HG02623 (cell line): ENCODE measurements around the gene TACC2.

Experiments
- ATAC-seq: cut with Tn5 transposase; IDR thresholded peaks from one replicate; pipeline ENCODE4 v1.9.1; 2021; ENCODE audit warnings: moderate library complexity; ENCODE audit not compliant: unreplicated experiment

TACC2 gene

DNA sequence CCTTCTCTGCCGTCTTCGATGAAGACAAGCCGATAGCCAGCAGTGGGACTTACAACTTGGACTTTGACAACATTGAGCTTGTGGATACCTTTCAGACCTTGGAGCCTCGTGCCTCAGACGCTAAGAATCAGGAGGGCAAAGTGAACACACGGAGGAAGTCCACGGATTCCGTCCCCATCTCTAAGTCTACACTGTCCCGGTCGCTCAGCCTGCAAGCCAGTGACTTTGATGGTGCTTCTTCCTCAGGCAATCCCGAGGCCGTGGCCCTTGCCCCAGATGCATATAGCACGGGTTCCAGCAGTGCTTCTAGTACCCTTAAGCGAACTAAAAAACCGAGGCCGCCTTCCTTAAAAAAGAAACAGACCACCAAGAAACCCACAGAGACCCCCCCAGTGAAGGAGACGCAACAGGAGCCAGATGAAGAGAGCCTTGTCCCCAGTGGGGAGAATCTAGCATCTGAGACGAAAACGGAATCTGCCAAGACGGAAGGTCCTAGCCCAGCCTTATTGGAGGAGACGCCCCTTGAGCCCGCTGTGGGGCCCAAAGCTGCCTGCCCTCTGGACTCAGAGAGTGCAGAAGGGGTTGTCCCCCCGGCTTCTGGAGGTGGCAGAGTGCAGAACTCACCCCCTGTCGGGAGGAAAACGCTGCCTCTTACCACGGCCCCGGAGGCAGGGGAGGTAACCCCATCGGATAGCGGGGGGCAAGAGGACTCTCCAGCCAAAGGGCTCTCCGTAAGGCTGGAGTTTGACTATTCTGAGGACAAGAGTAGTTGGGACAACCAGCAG, 221.7 kb downstream of the TACC2 start:
- no peak for ATAC-seq

DNA sequence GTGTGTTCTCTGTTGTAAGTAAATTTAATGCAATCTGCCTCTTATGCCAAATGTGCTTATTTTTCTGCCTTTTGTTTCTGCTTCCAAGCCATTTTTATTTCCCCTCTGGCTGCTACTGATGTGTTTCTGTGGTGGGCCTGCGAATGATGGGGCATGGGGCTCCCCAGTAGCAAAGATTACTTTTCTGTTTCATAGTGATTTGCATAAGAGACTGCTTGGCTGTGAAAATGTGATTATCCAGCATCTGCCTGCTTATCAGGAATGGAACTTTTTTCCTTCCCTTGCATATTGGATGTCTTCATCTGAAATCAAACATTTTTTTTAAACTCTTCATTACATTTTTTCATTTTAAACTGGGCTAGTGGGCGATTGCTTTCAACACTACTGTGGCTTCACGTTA, 224.4 kb downstream of the TACC2 start:
- ATAC-seq, result no peak

DNA sequence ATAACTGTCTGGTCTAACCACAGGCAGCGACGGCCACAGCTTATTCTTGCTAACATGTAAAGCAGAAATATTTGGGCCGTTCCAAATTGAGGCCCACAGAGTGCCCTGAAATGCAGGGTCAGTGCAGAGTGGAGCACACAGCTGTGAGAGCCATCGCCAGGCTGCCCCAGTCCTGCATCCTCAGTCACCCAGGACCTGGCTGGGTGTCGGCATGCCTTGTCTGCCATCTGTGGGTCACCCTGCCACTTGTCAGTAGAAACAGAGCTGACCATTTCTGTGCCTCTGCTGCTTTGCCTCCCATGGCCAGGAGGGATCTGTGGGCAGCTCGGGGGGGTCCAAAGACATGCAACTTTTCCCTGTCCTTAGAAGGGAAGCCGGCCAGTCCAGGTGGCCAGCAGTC, 224.8 kb downstream of the TACC2 start:
- no peak for ATAC-seq

DNA sequence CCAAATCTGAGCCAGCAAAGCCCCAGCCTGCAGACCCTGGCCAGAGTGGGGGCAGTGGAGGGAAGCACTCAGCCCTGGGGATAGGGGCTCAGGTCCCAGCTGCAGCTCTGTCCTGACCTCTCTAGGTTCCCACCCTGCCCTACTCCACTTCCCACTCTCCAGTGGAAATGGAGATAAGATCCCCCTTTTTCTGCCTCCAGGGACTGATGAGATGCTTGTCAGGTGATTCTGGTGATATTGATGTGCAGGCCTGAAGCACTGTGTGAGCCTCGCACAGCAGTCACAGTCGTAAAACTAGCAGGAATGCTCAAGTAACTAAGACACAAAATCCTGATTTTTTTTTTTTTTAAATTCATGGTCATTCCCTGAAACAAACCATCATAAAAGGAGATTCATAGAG, 227.1 kb downstream of the TACC2 start:
- ATAC-seq, result no peak

DNA sequence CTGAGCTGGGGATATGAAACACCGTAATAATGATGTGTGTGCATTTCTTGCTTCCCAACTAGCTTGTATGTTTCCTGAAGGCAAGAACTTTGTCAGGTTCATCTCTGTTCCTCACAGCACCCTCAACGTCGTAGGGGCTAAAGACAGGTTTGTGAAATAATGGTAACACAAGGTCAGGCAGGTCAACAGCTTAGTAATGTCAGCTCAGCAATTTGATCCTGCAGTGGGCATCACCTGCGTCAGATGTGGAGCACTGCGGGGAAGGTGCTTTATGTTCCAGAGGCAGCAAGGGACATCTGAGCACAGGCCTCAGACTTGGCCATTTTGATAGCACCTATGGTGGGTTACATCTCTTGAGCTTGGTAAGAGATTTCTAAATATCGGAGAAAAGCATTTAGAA, 230.4 kb downstream of the TACC2 start:
- ATAC-seq, result no peak

DNA sequence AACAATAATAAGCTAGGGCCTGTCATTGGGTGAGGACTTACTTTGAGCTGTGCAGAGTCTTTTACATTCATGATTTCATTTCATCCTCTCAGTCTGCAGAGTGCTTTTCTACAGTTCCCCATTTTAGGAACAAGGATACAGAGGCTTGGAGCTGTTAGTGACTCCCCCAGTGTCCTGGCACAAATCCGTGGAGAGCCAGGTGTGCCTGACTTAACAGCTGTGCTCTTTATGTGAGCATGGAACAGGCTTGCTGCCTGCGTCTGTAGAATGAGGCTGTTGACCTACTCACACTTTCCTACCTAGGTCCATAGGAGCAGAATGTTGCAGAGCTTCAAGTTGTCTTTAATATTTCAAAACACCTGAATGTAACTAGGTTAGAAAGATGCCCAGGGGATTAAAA, 231.8 kb downstream of the TACC2 start:
- ATAC-seq, result no peak

DNA sequence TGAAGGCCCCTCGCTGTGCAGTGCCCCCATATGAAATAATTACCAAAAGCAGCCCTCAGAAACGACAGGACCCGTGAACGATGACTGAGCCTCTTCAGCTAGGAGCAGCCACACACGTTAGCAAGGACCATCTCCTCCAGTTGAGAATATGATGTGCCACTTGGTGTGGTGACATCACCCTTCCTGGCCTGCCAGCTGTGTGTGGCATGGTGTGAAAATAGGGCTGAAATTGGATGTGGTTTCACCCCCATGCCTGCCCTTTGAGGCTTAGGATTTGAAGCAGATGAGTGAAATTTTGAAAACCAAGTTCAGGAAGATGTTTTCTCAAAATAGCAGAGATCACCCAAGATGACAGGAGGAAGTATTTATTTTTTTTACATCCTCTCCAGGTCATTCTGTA, 233.0 kb downstream of the TACC2 start:
- no peak for ATAC-seq

DNA sequence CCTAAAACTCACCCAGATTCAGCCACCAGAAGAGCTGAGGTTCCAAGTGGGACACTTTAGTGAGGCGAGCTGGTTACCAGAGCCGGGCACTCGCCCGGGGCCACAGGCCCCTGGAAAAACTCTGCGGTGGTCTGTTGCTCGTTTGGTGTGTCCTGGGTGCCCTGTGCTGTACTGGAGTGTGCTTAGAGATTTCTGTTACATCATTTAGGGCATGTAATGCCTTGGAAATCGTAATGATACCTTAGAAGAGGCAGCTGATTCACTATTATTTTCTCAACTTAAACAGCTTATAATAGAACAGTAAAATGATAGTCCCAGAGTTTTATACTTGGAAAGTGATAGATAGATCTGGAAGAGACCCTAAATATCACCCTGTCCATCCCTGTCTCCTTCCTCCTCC, 233.7 kb downstream of the TACC2 start:
- ATAC-seq, result no peak

DNA sequence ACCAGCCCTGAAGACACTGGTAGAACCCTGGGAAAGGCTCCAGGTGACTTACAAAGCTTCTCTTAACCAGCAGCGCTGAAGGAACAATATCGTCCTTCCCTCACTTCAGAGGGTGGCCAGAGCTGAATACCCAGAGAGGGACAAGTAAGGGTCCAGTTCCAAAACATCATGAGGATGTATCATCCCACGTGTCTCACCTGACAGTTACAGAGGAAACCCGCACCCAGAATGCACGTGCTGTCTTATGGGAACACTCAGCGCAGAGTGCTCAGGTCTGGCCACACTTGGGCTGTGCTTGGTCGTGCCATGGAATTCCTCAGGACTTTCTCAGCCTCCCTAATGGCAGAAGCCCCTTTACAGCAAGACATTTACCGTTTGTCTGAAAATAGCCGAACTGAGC, 235.2 kb downstream of the TACC2 start:
- ATAC-seq, result no peak

DNA sequence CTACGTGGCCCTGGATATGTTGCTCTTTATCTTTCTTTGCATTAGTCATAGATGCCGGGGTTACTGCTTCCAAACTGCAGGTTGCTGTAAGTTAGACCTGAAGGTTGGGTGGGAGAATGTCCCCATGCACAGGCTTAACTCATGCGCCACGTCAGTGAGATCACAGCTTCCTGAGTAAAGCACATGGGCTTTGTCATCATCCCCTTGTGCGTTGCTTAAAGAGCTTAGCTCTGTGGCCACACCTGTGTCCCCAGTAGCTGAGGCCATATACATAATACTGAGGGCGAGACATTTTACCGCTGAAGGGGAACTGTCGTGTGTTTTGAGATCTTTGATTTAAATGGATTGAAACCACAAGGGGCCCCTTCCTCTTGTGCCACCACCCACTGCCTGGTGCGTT, 236.4 kb downstream of the TACC2 start:
- no peak for ATAC-seq

DNA sequence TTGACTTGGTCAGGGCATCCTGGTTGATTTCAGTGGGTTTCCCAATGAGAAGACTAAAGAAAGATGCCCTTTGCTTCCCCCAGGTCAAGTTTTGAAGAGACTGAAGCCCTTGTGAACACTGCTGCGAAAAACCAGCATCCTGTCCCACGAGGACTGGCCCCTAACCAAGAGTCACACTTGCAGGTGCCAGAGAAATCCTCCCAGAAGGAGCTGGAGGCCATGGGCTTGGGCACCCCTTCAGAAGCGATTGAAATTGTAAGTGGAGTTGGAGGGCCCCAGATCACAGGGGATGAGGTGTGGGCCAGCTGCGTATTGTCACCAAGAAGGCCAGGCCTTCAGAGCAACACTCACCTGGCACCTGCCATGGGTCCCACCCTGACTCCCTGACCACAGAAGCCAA, 238.8 kb downstream of the TACC2 start:
- ATAC-seq, result no peak

DNA sequence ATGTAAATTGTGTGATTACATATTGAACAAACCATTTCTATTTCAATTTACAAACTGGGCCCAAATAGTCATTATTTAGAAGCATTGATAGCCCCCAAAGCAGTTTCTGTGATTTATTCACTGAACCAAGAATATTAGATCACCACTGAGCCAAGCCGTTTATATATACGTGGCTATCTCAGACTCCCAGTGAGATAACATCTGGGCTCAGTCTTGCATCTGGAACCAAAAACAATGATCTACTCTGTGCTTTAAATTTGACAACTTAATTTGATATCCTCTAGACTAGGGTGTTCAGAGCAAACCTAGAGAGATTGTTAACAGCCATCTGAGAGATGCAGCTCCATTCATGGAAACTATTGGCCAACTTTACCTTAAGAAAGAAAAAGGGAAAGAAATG, 240.7 kb downstream of the TACC2 start:
- ATAC-seq, result no peak

DNA sequence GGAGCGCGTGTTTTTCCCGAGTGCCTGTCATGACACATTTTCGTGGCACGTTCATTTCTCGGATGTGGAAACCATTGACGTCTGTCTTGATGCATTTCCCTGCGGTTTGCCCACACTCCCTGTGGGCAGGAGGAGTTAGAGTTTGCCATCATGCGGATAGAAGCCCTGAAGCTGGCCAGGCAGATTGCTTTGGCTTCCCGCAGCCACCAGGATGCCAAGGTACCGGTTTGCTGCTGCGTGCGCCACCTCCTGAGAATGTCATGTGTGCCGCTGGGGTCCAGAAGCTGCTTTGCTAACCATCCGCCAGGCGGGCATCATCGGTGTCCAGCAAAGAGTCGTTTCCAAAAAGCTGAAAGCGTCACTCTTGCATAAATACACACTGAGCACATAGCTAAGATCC, 241.3 kb downstream of the TACC2 start:
- ATAC-seq, result no peak

DNA sequence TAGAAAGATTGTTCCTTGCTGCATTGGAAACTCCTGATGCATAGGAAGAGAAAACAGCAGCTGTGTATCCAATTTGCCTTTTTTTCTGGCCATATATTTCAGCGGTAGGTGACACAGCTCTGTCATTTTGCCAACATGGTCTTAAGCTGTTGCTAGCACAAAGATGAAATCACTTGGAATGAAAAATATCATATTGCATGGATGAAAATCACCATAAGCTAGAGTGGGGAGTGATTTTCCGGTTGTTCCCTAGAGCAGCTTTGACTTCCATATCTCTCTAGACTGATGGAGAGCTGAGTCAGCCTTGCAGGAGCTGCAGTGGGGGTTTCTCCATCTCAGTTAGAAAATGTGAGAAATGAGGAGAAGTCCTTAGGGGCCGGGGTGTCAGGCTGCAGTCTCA, 243.8 kb downstream of the TACC2 start:
- ATAC-seq, result no peak

DNA sequence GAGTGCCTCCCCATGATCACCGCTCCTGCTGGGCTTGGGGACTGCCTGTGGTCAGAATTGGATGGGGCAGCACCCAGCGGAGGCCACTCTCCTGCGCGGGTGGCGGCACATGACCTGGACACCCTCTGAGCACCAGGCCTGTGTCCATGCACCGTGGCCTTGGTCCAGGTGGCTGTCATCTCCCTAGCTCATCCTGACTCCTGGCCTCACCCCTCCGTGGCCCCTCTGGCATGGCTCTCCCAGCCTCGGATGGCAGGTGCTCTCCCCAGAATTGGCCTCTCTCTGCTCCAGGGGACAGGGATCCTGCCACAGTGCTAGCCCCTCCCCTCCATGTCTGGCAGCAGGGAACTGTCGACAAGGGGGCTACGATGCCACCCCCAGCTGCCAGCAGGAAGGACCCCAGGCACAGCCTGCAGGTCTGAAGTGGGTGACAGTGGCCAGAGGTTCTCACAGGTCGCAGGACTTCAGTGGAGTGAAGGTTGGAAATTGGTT, 244.9 kb downstream of the TACC2 start:
- ATAC-seq, result no peak

DNA sequence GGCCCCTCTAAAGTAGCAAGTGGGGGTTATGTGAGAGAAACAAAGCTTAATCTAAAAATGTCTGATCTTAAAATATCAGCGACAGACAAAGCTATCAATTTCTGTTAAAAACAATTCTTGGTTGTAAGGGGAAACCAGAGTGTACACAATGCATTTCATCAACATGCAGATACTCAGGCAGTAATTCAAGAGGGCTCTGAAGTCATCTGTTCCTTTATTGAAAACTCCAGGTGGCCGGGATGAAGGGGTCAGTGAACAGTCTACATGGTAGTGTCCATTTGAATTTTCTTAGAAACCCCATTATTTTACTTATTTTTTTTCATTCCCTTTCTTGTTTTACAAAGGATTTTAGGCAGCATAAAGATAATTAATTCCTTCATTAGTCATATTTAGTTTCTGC, 245.5 kb downstream of the TACC2 start:
- ATAC-seq, result no peak

DNA sequence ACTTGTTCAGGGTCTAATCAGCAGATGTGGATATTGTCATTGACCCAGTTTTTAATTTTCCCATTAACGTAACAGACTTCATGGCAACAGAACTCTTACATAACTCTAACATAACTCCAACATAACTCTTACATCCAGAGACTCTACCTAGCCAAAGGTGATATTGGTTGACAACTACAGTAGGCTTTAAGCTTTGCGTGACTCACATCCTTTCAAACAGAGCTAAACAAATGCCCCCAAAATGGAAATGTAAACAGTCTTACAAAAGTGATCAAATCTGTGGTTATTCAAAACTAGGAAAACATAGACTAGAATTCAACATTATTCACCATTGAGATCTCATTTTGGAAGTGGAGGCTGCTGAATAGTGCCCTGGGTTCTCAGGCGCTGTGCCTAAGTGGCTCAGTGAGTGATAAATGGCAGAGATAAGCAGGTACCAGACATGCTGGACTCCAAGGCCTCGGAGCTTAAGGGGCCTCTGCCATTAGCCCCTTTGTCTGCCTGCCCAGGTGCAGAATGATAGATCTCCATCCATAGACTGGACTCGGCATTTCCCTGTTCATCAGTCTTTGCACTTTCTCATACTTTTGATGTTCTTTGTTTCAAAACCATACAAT, 247.8 kb downstream of the TACC2 start:
- no peak for ATAC-seq

DNA sequence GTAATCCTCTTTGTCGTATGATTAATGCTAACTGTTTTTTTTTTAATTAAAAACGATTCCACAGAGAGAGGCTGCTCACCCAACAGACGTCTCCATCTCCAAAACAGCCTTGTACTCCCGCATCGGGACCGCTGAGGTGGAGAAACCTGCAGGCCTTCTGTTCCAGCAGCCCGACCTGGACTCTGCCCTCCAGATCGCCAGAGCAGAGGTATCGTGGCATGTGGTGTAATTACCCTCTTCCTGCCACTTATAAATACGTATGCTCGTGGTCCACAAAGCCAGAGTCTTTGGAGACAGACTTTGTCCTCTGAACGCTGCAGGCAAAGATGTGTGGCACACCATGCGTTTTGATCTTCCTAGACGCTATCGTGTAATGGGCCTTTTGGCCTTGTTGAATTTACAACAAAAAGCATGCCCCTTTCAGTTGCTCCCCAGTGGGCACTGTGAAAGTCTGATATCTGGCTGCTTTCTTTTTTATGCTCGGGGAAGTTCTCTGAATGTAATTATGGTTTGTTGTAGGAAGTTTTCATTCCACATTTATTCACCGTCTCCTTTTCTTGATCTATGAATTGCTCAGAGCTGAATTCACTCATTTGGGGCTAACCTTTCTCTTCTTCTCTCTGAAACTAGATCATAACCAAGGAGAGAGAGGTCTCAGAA, 248.5 kb downstream of the TACC2 start:
- no peak for ATAC-seq

DNA sequence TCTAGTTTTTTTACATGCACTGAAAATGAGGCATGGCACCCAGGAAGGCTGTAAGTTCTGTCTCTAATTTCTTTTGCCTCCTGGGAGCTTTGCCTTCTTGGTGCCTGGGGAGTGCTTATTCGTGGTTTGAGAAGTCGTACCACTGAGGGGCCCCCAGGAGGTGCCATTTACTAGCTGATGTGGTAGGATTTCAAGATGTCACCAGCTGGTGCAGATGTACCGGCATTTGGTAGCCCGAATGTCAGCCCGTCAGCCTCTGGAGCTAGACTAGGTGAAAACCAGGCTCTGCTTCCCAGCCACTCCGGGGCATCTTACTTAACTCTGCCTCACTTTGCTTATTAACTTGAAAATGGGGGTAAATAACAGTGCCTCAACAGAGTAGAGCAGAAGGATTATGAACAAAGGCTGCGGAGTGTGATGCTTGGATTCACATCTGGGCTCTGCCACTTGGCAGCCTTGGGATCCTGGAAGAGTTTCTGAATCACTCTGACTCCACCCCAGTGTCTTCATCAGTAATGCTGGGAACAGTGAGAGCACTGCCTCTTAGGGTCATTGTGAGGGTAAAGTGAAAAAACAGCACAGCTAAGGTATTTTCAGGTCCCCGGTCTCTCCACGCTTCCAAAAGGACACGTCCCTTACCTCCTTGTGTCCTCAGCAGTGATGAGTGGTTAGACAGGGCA, 250.8 kb downstream of the TACC2 start:
- no peak for ATAC-seq

DNA sequence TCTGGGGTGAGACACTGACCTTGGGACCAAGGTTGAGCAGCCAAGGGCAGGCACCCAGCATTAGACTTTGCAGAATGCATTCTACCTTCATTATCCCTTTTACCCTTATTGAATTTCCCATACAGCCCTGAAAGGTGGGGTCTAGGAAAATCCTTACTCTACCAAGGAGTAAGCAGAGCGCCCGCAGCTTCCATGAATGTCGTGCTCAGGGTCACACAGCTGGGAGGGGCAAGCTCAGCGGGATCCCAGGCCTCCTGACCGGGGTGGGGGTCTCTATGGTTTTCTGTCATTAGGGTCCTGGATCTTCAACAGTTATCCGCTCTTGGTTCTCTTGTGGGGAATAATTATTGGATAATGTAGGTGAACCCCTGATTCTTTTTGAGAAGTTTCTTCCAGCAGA, 251.4 kb downstream of the TACC2 start:
- no peak for ATAC-seq

DNA sequence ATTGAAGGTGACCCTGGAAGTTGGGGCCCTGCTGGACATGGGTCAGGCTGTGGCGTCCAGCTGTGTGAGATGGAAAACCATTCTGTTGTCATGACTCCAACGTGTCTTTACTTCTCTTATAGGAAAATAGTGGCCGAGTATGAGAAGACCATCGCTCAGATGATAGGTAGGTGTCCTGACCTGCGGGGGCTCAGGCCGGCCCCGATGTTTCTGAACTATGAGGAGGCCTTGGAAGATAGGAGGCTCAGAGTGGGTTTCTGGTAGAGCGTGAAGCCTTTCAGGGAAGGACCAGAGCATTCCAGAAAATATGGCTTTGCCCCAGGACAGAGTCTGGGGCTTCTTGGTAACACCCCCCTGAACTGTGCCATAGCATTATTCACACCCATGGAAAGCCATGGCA, 252.9 kb downstream of the TACC2 start:
- ATAC-seq, result no peak

DNA sequence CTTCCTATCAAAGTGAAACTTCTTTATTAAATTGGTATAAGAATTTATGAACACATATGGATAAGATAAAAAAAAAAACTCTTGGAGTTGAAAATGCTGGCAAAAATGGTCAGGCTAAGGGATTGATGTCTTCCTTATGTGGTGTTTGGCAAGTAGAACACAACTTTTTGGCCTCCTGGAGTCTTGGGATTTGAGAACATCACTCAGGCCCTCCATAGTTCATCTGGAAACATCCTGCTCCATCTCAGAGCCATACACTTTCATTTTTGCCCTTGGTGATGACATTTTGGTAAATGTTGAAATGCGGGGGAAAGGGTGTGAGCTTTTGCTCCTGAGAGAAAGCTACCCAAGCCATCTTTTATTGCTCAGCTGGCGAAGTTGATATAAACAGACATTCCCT, 254.6 kb downstream of the TACC2 start:
- no peak for ATAC-seq
